Measurements from ENCODE around the gene SLC23A2. TPM values are rescaled to one million over a fixed set of nuclear protein-coding genes. Genes with fewer than 3 reads are reported as not detected.
A peak's percentile ranks its signal among the peaks of the same experiment; 100 is the strongest.

SLC23A2 gene
- total RNA-seq, 1 donor from 2014 or later: 24.2 TPM

DNA sequence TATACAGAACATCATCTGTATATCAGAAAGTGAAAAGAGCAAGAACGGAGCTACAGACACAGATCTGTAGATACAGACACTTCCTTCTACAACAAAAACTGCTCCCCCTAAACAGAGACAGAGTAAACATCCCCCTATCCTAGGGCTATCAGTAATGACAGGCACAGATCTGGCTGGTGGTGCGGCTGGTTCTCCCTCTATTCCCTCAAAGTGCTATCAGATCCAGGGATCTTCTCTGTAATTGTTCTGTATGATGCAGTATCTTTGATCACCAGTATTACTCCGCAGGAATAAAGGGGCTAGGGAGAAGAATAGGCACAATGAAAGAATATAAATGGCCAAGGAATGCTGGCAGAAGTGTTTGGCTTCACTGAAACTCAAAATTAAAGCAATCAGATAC, 80.7 kb downstream of the SLC23A2 start:
- H3K36me3 Mint-ChIP-seq (ENCODE audit: low read depth): no peaks in the 10 kb centered on the region
- H3K9me3 Mint-ChIP-seq (ENCODE audit: low read depth): no peaks in the 10 kb centered on the region
- no peak overlapping the region for H3K4me3 Mint-ChIP-seq (ENCODE audit: unreplicated experiment)
- peaks cover 62% of the 10 kb centered on the region for H3K4me1 Mint-ChIP-seq (ENCODE audit: low read depth)
- no peak overlapping the region for H3K27ac Mint-ChIP-seq (ENCODE audit: unreplicated experiment)
- TF ChIP-seq, protein P1, sequence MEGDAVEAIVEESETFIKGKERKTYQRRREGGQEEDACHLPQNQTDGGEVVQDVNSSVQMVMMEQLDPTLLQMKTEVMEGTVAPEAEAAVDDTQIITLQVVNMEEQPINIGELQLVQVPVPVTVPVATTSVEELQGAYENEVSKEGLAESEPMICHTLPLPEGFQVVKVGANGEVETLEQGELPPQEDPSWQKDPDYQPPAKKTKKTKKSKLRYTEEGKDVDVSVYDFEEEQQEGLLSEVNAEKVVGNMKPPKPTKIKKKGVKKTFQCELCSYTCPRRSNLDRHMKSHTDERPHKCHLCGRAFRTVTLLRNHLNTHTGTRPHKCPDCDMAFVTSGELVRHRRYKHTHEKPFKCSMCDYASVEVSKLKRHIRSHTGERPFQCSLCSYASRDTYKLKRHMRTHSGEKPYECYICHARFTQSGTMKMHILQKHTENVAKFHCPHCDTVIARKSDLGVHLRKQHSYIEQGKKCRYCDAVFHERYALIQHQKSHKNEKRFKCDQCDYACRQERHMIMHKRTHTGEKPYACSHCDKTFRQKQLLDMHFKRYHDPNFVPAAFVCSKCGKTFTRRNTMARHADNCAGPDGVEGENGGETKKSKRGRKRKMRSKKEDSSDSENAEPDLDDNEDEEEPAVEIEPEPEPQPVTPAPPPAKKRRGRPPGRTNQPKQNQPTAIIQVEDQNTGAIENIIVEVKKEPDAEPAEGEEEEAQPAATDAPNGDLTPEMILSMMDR (IDR thresholded peaks at IDR 0.05): no peak
- no peaks in the 10 kb centered on the region for H3K27me3 Mint-ChIP-seq (ENCODE audit: low read depth)
- no peak for DNase-seq (ENCODE audit: low spot score)

DNA sequence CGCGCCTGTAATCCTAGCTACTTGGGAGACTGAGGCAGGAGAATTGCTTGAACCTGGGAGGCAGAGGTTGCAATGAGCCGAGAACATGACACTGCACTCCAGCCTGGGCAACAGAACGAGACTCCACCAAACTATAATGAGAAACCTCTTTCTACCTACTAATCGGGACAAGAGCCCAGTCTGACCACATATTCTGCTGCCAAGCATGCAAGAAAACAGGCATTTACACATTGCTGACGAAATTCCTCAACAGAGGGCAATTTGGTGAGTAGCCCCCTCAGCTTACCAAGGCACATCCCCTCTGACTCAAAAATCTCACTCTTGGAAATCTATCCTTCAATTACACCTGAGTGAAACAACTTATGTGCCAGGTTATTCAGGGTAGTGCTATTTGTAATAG, 81.2 kb downstream of the SLC23A2 start:
- Mint-ChIP-seq H3K27me3 (ENCODE audit: low read depth) (no peaks in the 10 kb centered on the region), H3K36me3 (ENCODE audit: low read depth) (no peaks in the 10 kb centered on the region), H3K4me1 (ENCODE audit: low read depth) (peaks cover 57% of the 10 kb centered on the region), H3K27ac (ENCODE audit: unreplicated experiment) (no peak overlapping the region), H3K9me3 (ENCODE audit: low read depth) (no peaks in the 10 kb centered on the region), H3K4me3 (ENCODE audit: unreplicated experiment) (no peak overlapping the region)
- DNase-seq (ENCODE audit: low spot score): no peak
- TF ChIP-seq, protein P1 (IDR thresholded peaks at IDR 0.05): no peak

DNA sequence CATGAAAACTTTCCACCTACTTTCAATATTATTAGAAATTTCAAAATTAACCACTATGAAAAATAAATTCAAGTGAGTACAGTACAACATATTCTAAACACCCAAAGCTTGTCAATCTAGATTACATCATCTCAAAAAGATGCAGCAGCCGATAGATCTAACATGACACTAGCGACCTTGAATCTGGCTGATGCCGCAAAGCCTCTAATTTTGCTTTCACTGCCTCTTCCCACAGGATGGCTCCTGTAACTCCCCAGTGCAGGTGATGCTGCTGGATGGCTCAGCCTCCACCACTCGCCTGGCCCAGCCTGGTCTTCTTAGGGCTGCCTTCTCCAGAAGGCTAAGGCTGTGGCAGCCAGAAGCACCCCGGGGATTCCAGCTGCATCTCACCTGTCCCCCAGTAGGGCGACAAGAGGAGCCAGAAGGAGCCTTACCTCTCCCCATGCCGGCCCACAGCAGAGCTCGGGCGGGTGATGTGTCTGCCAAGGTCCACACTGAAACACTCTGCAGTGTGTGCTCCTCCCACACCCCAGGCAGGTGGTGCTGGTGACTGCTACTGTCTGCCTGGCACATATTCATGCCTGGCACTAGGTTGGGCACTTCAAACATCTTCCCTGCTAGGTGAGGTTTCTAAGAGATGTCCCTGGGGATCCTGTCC, 82.1 kb downstream of the SLC23A2 start:
- TF ChIP-seq, protein P1 (IDR thresholded peaks at IDR 0.05): no peak
- Mint-ChIP-seq H3K4me3 (ENCODE audit: unreplicated experiment) (no peak overlapping the region), H3K9me3 (ENCODE audit: low read depth) (no peaks in the 10 kb centered on the region), H3K27ac (ENCODE audit: unreplicated experiment) (peak overlapping the region; percentile 11), H3K4me1 (ENCODE audit: low read depth) (peaks cover 56% of the 10 kb centered on the region), H3K36me3 (ENCODE audit: low read depth) (no peaks in the 10 kb centered on the region), H3K27me3 (ENCODE audit: low read depth) (no peaks in the 10 kb centered on the region)
- no peak for DNase-seq (ENCODE audit: low spot score)

DNA sequence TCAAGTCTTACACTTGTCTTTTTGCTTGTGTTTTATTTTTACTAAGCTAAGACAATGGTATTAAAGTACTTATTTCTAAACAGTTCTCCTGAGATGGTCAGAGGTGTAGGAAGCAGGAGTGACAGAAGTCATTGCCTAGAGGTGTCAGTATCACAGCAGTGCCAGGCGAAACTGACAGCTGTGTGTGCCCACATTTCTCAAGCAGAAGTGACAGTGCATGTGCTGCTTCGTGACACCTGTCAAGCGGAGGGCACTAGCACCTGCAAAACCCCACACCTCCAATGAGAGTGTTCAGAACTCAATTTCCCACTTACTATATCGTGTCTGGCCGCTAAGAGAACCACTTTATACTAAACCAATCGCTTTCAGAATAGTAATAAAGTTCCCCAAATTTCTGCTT, 82.8 kb downstream of the SLC23A2 start:
- H3K4me3 Mint-ChIP-seq (ENCODE audit: unreplicated experiment): no peak overlapping the region
- no peak for DNase-seq (ENCODE audit: low spot score)
- TF ChIP-seq, protein P1 (IDR thresholded peaks at IDR 0.05): no peak
- peak overlapping the region; percentile 93 for H3K27ac Mint-ChIP-seq (ENCODE audit: unreplicated experiment)
- H3K36me3 Mint-ChIP-seq (ENCODE audit: low read depth): no peaks in the 10 kb centered on the region
- H3K27me3 Mint-ChIP-seq (ENCODE audit: low read depth): no peaks in the 10 kb centered on the region
- H3K4me1 Mint-ChIP-seq (ENCODE audit: low read depth): peaks cover 56% of the 10 kb centered on the region
- H3K9me3 Mint-ChIP-seq (ENCODE audit: low read depth): no peaks in the 10 kb centered on the region

DNA sequence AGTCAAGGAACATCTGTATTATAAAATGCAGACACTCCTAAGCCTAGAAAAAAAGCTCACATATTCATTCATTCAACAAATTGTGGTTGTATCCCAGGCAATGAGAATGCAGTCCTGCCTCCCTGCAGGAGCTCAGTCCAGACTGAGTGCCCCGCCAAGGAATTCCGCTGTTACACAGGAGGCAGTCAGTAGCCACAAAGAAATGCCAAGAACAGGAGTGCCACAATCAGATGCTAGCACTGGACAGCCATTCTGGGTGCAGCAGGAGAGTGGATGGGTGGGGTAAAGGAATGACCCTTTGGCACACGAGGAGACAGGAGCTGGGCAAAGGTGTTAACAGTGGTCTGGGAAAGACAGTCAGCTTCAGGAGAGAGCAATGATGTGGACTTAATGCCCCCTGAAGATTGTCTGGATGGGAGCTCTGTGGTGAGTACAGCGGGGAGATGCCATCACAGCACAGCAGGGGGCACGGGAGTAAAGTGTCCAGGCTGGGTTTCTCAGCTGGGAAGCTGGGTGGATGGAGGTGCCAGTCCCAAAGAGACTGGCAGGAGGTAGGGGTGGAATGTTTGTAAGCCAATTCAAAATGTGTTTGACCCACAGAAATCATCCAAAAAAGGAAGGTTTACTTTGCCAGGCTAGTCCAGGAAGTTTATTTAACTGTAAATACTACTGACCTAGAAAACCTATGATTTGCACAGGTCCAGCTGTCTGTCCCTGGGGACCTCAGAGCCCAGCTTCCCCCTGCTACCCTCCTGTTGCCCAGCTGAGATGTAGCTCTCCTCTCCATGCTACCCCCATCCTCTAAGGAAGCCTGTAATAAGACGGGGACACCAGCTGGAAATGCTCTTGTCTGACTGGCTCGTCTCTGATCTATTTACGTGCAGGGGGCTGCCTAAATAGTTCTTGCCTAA, 84.1 kb downstream of the SLC23A2 start:
- Mint-ChIP-seq H3K4me1 (ENCODE audit: low read depth) (peaks cover 53% of the 10 kb centered on the region), H3K4me3 (ENCODE audit: unreplicated experiment) (peak overlapping the region; percentile 61), H3K9me3 (ENCODE audit: low read depth) (no peaks in the 10 kb centered on the region), H3K36me3 (ENCODE audit: low read depth) (peaks cover 4% of the 10 kb centered on the region), H3K27me3 (ENCODE audit: low read depth) (no peaks in the 10 kb centered on the region), H3K27ac (ENCODE audit: unreplicated experiment) (peak overlapping the region; percentile 93)
- TF ChIP-seq, protein P1 (IDR thresholded peaks at IDR 0.05): peak; percentile 31
- no peak for DNase-seq (ENCODE audit: low spot score)

Data from chondrocyte (in vitro differentiated cells).